Measurements from ENCODE around the gene UBE2C.

Gene UBE2C

GRCh38 chr20:45848421-45848820 lies 36.0 kb downstream of the UBE2C start:
- H3K36me3 ChIP-seq (ENCODE audit: insufficient read depth), result no peaks in the 10 kb centered on the region
- no peaks in the 10 kb centered on the region for H3K4me1 ChIP-seq (ENCODE audit: low read depth, poor library complexity, severe bottlenecking)
- H4K20me1 ChIP-seq (ENCODE audit: insufficient read depth), result no peaks in the 10 kb centered on the region
- no peak overlapping the region for H3K9ac ChIP-seq
- H3K4me2 ChIP-seq, result no peak overlapping the region
- no peaks in the 10 kb centered on the region for H3K79me2 ChIP-seq (ENCODE audit: insufficient read depth, low read depth)
- no peak for TF ChIP-seq CTCF (conservative IDR thresholded peaks at IDR 0.05; ENCODE audit: low read depth, low read length)
- H2AFZ ChIP-seq (ENCODE audit: low read depth), result no peak overlapping the region
- no peak overlapping the region for H3K27ac ChIP-seq
- no peak overlapping the region for H3K4me3 ChIP-seq (IDR thresholded peaks at IDR 0.05; ENCODE audit: insufficient read depth, low read depth, low read length)
- H3K27me3 ChIP-seq (ENCODE audit: insufficient read depth, low read depth), result no peaks in the 10 kb centered on the region

DNA sequence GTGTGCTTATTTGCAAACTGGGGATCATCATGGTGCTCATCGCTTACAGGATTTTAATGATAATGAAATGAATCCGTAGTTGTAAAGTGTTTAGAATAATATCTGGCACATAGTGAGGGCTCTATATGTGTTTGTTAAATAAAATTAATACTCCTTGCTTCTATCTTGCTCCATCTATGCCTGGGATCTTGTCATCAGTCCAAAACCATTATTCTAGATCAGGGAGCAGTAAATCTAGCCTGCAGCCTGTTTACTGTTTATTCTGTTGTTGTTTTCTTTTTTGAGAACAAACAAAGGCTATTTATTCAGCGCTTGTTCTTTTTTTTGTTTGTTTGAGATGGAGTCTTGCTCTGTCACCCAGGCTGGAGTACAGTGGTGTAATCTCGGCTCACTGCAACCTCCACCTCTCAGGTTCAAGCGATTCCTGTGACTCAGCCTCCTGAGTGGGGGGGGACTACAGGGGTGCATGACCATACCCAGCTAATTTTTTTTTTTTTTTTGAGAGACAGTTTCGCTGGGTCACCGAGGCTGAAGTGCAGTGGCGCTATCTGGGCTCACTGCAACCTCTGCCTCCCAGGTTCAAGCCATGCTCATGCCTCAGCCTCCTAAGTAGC lies 36.6 kb downstream of the UBE2C start:
- H3K27ac ChIP-seq, result no peak overlapping the region
- H3K4me3 ChIP-seq (IDR thresholded peaks at IDR 0.05; ENCODE audit: insufficient read depth, low read depth, low read length), result no peak overlapping the region
- no peaks in the 10 kb centered on the region for H3K79me2 ChIP-seq (ENCODE audit: insufficient read depth, low read depth)
- H3K9ac ChIP-seq, result no peak overlapping the region
- H4K20me1 ChIP-seq (ENCODE audit: insufficient read depth), result no peaks in the 10 kb centered on the region
- H2AFZ ChIP-seq (ENCODE audit: low read depth), result no peak overlapping the region
- no peaks in the 10 kb centered on the region for H3K4me1 ChIP-seq (ENCODE audit: low read depth, poor library complexity, severe bottlenecking)
- no peaks in the 10 kb centered on the region for H3K36me3 ChIP-seq (ENCODE audit: insufficient read depth)
- H3K27me3 ChIP-seq (ENCODE audit: insufficient read depth, low read depth), result no peaks in the 10 kb centered on the region
- TF ChIP-seq CTCF (conservative IDR thresholded peaks at IDR 0.05; ENCODE audit: low read depth, low read length), result no peak
- H3K4me2 ChIP-seq, result no peak overlapping the region

- Histone ChIP-seq H3K79me2 (ENCODE audit: insufficient read depth, low read depth) (peaks cover 8% of the 10 kb centered on the region; the same call in 1 of the 2 replicates), H3K27me3 (ENCODE audit: insufficient read depth, low read depth) (no peaks in the 10 kb centered on the region), H3K4me3 (IDR thresholded peaks at IDR 0.05; ENCODE audit: insufficient read depth, low read depth, low read length) (no peak overlapping the region), H4K20me1 (ENCODE audit: insufficient read depth) (no peaks in the 10 kb centered on the region), H3K9ac (no peak overlapping the region), H2AFZ (ENCODE audit: low read depth) (no peak overlapping the region), H3K4me1 (ENCODE audit: low read depth, poor library complexity, severe bottlenecking) (no peaks in the 10 kb centered on the region), H3K27ac (no peak overlapping the region), H3K4me2 (no peak overlapping the region), H3K36me3 (ENCODE audit: insufficient read depth) (no peaks in the 10 kb centered on the region)
- TF ChIP-seq CTCF (conservative IDR thresholded peaks at IDR 0.05; ENCODE audit: low read depth, low read length), result no peak
Measured at GRCh38 chr20:45850238-45850637, 37.8 kb downstream of the UBE2C start.

DNA sequence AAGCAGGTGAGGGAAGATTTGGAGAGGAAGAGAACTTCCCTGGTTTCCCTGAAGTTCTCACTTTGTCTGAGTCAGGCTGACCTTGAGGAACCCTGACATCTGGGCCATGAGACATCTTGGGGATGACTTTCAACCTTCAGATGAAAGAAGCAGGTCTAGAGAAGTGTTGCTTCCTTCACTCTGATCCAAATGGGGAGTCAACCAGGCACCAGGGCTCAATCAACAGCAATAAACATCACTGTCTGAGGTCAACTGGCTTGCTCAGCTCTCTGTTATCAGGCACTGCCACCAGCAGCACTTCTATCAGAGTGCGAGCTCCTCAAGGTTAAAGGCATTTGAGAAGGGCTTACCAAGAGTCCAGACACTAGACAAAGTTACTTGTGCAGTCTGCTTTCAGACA lies 38.5 kb downstream of the UBE2C start:
- Histone ChIP-seq H3K27me3 (ENCODE audit: insufficient read depth, low read depth) (no peaks in the 10 kb centered on the region), H3K36me3 (ENCODE audit: insufficient read depth) (no peaks in the 10 kb centered on the region), H4K20me1 (ENCODE audit: insufficient read depth) (no peaks in the 10 kb centered on the region), H3K4me1 (ENCODE audit: low read depth, poor library complexity, severe bottlenecking) (peaks cover 6% of the 10 kb centered on the region), H3K4me2 (no peak overlapping the region), H3K9ac (no peak overlapping the region), H3K27ac (no peak overlapping the region), H2AFZ (ENCODE audit: low read depth) (no peak overlapping the region), H3K79me2 (ENCODE audit: insufficient read depth, low read depth) (peaks cover 12% of the 10 kb centered on the region), H3K4me3 (IDR thresholded peaks at IDR 0.05; ENCODE audit: insufficient read depth, low read depth, low read length) (no peak overlapping the region)
- TF ChIP-seq CTCF (conservative IDR thresholded peaks at IDR 0.05; ENCODE audit: low read depth, low read length), result no peak
